NCI-H2107 treated with DMSO at 0.1 percent for 48 hours (cell line): ENCODE results near the gene ABT1.

ENCODE experiments used
- DNase-seq: peaks from one replicate; lab custom pipeline; 2025; ENCODE audit not compliant: unreplicated experiment; lab: John Stamatoyannopoulos, UW

The ABT1 gene

GRCh38 chr6:26602262-26602661 is 5.5 kb downstream of the ABT1 start:
- no peak for DNase-seq

- DNase-seq = no peak
These were observed 7.3 kb downstream of the ABT1 start for GRCh38 chr6:26604026-26604425.

GRCh38 chr6:26604797-26605196 is 8.0 kb downstream of the ABT1 start:
- DNase-seq = no peak

GRCh38 chr6:26607434-26608230 is 10.9 kb downstream of the ABT1 start:
- DNase-seq = peak; percentile 31

GRCh38 chr6:26609463-26609862 is 12.7 kb downstream of the ABT1 start:
- DNase-seq = no peak

- no peak for DNase-seq
These were observed 14.8 kb downstream of the ABT1 start for GRCh38 chr6:26611599-26611998.

GRCh38 chr6:26613201-26613600 is 16.4 kb downstream of the ABT1 start:
- no peak for DNase-seq

GRCh38 chr6:26613689-26614683 is 17.2 kb downstream of the ABT1 start:
- no peak for DNase-seq

- DNase-seq = no peak
These were observed 26.6 kb downstream of the ABT1 start for GRCh38 chr6:26623339-26623859.

GRCh38 chr6:26624557-26624956 is 27.8 kb downstream of the ABT1 start:
- no peak for DNase-seq

GRCh38 chr6:26627843-26628242 is 31.1 kb downstream of the ABT1 start:
- no peak for DNase-seq

GRCh38 chr6:26629359-26629758 is 32.6 kb downstream of the ABT1 start:
- DNase-seq = no peak

GRCh38 chr6:26640806-26641205 is 44.1 kb downstream of the ABT1 start:
- no peak for DNase-seq

- no peak for DNase-seq
These were observed 49.3 kb downstream of the ABT1 start for GRCh38 chr6:26646074-26646473.
